Hepatocyte (in vitro differentiated cells): ENCODE measurements around the gene ARPC1B.

ENCODE experiments used
- CTCF ChIP-seq: fragments of 200-600 bp; sonication (generic); IDR thresholded peaks from 2 replicates; pipeline ENCODE4 v1.5.1; 2016; ENCODE audit warnings: antibody characterized with exemption, mild to moderate bottlenecking; ENCODE audit not compliant: poor library complexity
- EZH2 ChIP-seq: fragments of 200-600 bp; sonication (generic); IDR thresholded peaks from 2 replicates; pipeline ENCODE4 v1.6.1; 2016; ENCODE audit warnings: antibody characterized with exemption, mild to moderate bottlenecking, borderline replicate concordance
- EZH2phosphoT487 ChIP-seq: fragments of 200-600 bp; sonication (generic); IDR thresholded peaks from one replicate; pipeline ENCODE4 v1.6.1; 2018; ENCODE audit warnings: antibody characterized with exemption, mild to moderate bottlenecking, low read depth, moderate library complexity; ENCODE audit not compliant: unreplicated experiment, severe bottlenecking

GRCh38 chr7:99389772-99390171, 15.2 kb downstream of the ARPC1B start:
- TF ChIP-seq CTCF (no peak), EZH2 (no peak), EZH2phosphoT487 (no peak)
